Measurements from ENCODE around the gene MAVS. TPM values are rescaled to one million over a fixed set of nuclear protein-coding genes. Genes with fewer than 3 reads are reported as not detected.

The MAVS gene
- total RNA-seq, 1 donor from 2014 or later: 37.9 TPM

DNA sequence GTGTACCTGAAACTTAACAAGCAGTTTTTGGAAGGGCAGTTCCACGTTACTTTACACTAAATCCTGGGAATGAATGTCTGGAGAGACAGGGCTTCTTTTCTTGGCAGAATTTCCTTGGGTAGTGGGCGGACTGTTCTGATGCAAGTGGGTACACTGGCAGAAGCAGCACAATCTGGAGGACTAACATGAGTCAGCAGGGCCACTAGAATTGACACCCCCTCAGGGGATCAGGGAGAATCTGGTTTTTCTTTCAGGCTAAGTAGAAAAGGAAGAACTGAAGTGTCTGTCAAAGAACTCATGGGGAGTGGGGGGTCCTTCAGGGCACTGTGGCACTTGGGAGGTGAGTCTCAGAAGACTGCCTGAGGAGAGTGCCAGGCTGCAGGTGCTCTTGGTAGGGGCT is 77.2 kb downstream of the MAVS start:
- no peaks in the 10 kb centered on the region for H3K9me3 Mint-ChIP-seq (ENCODE audit: low read depth)
- peak overlapping the region; percentile 76 for H3K27ac Mint-ChIP-seq (ENCODE audit: unreplicated experiment)
- DNase-seq (ENCODE audit: low spot score): no peak
- H3K27me3 Mint-ChIP-seq (ENCODE audit: low read depth): no peaks in the 10 kb centered on the region
- peaks cover 48% of the 10 kb centered on the region for H3K4me1 Mint-ChIP-seq (ENCODE audit: low read depth)
- peaks cover 34% of the 10 kb centered on the region for H3K36me3 Mint-ChIP-seq (ENCODE audit: low read depth)
- TF ChIP-seq, protein P1, sequence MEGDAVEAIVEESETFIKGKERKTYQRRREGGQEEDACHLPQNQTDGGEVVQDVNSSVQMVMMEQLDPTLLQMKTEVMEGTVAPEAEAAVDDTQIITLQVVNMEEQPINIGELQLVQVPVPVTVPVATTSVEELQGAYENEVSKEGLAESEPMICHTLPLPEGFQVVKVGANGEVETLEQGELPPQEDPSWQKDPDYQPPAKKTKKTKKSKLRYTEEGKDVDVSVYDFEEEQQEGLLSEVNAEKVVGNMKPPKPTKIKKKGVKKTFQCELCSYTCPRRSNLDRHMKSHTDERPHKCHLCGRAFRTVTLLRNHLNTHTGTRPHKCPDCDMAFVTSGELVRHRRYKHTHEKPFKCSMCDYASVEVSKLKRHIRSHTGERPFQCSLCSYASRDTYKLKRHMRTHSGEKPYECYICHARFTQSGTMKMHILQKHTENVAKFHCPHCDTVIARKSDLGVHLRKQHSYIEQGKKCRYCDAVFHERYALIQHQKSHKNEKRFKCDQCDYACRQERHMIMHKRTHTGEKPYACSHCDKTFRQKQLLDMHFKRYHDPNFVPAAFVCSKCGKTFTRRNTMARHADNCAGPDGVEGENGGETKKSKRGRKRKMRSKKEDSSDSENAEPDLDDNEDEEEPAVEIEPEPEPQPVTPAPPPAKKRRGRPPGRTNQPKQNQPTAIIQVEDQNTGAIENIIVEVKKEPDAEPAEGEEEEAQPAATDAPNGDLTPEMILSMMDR (IDR thresholded peaks at IDR 0.05): no peak
- H3K4me3 Mint-ChIP-seq (ENCODE audit: unreplicated experiment): no peak overlapping the region

DNA sequence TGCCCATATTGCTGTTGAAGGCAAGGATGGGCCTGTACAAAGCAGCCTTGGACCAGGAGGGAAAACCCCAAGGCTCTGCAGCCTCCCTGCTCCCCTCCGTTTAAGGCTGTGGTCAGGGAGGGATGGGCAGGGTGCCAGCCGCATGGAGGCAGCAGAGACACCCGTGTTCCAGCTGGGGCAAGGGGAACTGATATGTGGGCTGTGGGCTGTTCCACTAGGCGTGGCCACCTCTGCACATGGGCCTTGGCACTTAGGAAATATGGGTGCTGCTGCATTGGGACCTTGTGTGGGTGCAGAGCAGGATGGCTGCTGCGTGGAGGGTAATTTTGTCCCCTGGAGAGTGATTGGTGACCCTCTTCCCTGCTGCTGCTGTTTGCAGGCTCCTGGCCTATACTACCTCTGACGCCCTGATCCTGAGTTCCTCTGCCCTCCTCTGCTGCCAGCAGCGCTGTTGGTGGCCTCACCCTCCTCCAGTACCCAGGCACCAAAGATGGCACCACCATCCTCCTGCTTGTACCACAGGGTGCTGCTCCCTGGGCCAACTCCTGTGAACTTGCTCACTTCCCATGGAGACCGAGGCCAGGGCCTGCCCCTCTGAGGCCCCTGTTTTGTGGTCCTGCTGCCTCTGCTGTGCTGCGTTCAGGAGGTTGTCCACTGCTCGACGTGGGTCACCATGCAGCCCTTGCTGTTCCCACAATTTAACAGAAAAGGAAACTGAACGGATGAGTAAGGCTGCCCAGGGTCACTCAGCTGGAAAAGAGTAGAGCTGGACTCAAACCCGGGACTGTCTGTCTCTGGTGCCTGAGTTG is 77.9 kb downstream of the MAVS start:
- no peak for DNase-seq (ENCODE audit: low spot score)
- Mint-ChIP-seq H3K9me3 (ENCODE audit: low read depth) (no peaks in the 10 kb centered on the region), H3K36me3 (ENCODE audit: low read depth) (peaks cover 30% of the 10 kb centered on the region), H3K27me3 (ENCODE audit: low read depth) (no peaks in the 10 kb centered on the region), H3K4me1 (ENCODE audit: low read depth) (peaks cover 43% of the 10 kb centered on the region), H3K27ac (ENCODE audit: unreplicated experiment) (peak overlapping the region; percentile 45), H3K4me3 (ENCODE audit: unreplicated experiment) (no peak overlapping the region)
- TF ChIP-seq, protein P1 (IDR thresholded peaks at IDR 0.05): no peak

DNA sequence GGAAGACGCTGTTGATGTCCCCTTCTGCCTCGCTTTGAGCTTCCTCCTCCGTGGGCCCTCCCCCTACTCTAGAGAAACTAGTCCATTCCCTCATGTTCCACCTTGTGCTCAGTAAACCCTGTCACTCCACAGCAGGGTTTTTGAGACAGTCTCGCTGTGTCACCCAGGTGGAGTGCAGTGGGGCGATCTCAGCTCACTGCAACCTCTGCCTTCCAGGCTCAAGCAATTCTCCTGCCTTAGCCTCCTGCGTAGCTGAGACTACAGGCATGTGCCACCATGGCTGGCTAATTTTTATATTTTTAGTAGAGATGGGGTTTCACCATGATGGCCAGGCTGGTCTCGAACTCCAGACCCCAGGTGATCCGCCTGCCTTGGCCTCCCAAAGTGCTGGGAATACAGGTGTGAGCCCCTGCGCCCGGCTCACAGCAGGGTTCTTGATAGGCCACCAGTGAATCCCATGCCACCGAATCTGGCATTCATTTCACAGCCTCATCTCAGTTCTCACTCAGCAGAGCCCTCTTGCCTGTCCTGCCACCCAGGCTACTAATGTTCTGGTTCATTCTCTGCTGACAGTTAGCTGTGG is 78.6 kb downstream of the MAVS start:
- DNase-seq (ENCODE audit: low spot score): no peak
- Mint-ChIP-seq H3K27me3 (ENCODE audit: low read depth) (no peaks in the 10 kb centered on the region), H3K4me3 (ENCODE audit: unreplicated experiment) (no peak overlapping the region), H3K4me1 (ENCODE audit: low read depth) (peaks cover 41% of the 10 kb centered on the region), H3K9me3 (ENCODE audit: low read depth) (no peaks in the 10 kb centered on the region), H3K27ac (ENCODE audit: unreplicated experiment) (peak overlapping the region; percentile 45), H3K36me3 (ENCODE audit: low read depth) (peaks cover 30% of the 10 kb centered on the region)
- TF ChIP-seq, protein P1 (IDR thresholded peaks at IDR 0.05): no peak

Small RNA genes within 50 kb of the gene (microRNA-seq; reads per million reads assigned to microRNA genes)
- gene MIR103A2 (ENCODE audit: borderline number of aligned reads) (not detected), gene MIR103B2 (ENCODE audit: borderline number of aligned reads) (not detected)

Other genes with a start within 250 kb of the MAVS start
- not detected in 3 replicates for gene GFRA4, start 183.4 kb upstream of the MAVS start, total RNA-seq
- gene ADAM33, start 164.8 kb upstream of the MAVS start, total RNA-seq: 4.1 to 13.1 TPM (median 12.2 TPM) in 3 replicates
- 0.08 TPM in 1 of 3 replicates, not detected in the others for gene SIGLEC1, start 134.2 kb upstream of the MAVS start, total RNA-seq
- gene HSPA12B, start 114.1 kb upstream of the MAVS start, total RNA-seq: 0.10 to 0.26 TPM in 2 of 3 replicates, not detected in the other
- 23.5 to 30.4 TPM (median 26.7 TPM) in 3 replicates for gene ADISSP, start 79.1 kb upstream of the MAVS start, total RNA-seq
- 0.12 to 0.60 TPM in 2 of 3 replicates, not detected in the other for gene SPEF1, start 65.4 kb upstream of the MAVS start, total RNA-seq
- 91.1 to 94.9 TPM (median 92.1 TPM) in 3 replicates for gene CENPB, start 60.1 kb upstream of the MAVS start, total RNA-seq
- 48.7 to 60.1 TPM (median 57.8 TPM) in 3 replicates for gene CDC25B, start 50.5 kb upstream of the MAVS start, total RNA-seq
- 17.9 to 24.5 TPM (median 20.1 TPM) in 3 replicates for gene AP5S1, start 26.3 kb upstream of the MAVS start, total RNA-seq
- gene PANK2, start 42.6 kb downstream of the MAVS start, total RNA-seq: 38.2 to 45.3 TPM (median 39.7 TPM) in 3 replicates
- 13.3 to 22.4 TPM (median 18.9 TPM) in 3 replicates for gene RNF24, start 168.7 kb downstream of the MAVS start, total RNA-seq

Data from chondrocyte (in vitro differentiated cells).